Measurements from ENCODE around the gene HIKESHI. TPM values are rescaled to one million over a fixed set of nuclear protein-coding genes. Genes with fewer than 3 reads are reported as not detected.

Gene HIKESHI
- total and polyA plus RNA-seq, 2 experiments from 2014 or later: 71.2 to 162 TPM

- TF ChIP-seq REST (IDR thresholded peaks at IDR 0.05; ENCODE audit: unreplicated experiment) (no peak), ZNF114 (CRISPR knock-in tag; IDR thresholded peaks at IDR 0.05) (no peak), JUNB (IDR thresholded peaks at IDR 0.05; ENCODE audit: unreplicated experiment) (no peak), ETS1 (IDR thresholded peaks at IDR 0.05) (no peak)
Measured at GRCh38 chr11:86301742-86302091, 323 bp upstream of the HIKESHI start (continued).

GRCh38 chr11:86303257-86303656, 1.2 kb downstream of the HIKESHI start:
- Mint-ChIP-seq H3K27ac (no peak overlapping the region), H3K9me3 (peaks cover 3% of the 10 kb centered on the region; the same call in 2 of the 3 replicates), H3K36me3 (ENCODE audit: low read depth) (peaks cover 8% of the 10 kb centered on the region; the same call in 2 of the 3 replicates), H3K4me1 (peaks cover 5% of the 10 kb centered on the region; the same call in 2 of the 3 replicates), H3K27me3 (ENCODE audit: insufficient read depth, low read depth, poor library complexity) (no peaks in the 10 kb centered on the region), H3K4me3 (peak overlapping the region; percentile 97)
- Histone ChIP-seq H3K36me3 (ENCODE audit: insufficient read depth) (peaks cover 5% of the 10 kb centered on the region; the same call in 1 of the 2 replicates), H3K9me2 (ENCODE audit: insufficient read depth) (no peaks in the 10 kb centered on the region), H3K27me3 (ENCODE audit: insufficient read depth) (no peaks in the 10 kb centered on the region), H3K27ac (ENCODE audit: low read depth) (no peak overlapping the region), H4K20me1 (replicated peaks; ENCODE audit: insufficient read depth) (no peaks in the 10 kb centered on the region), H3K4me2 (peak overlapping the region; percentile 86), H3F3A (replicated peaks; ENCODE audit: low read depth) (no peaks in the 10 kb centered on the region), H3K4me1 (ENCODE audit: insufficient read depth) (no peaks in the 10 kb centered on the region), H3K4me3 (peak overlapping the region; percentile 68), H3K79me2 (replicated peaks; ENCODE audit: insufficient read depth) (peaks cover 31% of the 10 kb centered on the region), H2AFZ (no peak overlapping the region)
- DNase-seq (ENCODE audit: low spot score) (no peak), ATAC-seq (no peak)
- TF ChIP-seq POLR2AphosphoS5 (IDR thresholded peaks at IDR 0.05; ENCODE audit: low read depth): no peak
- TF ChIP-seq EZH2 (IDR thresholded peaks at IDR 0.05; ENCODE audit: low read depth, unreplicated experiment): no peak
- no peak for TF ChIP-seq JUNB (IDR thresholded peaks at IDR 0.05; ENCODE audit: unreplicated experiment)
- no peak for TF ChIP-seq EZH2phosphoT487 (IDR thresholded peaks at IDR 0.05; ENCODE audit: unreplicated experiment)
- no peak for TF ChIP-seq CTCF (conservative IDR thresholded peaks at IDR 0.05; ENCODE audit: low read depth in 2 of 2)
- no peak for TF ChIP-seq ZNF331 (CRISPR knock-in tag; IDR thresholded peaks at IDR 0.05; ENCODE audit: low read depth)
- no peak for TF ChIP-seq ETS1 (IDR thresholded peaks at IDR 0.05)
- TF ChIP-seq CREB1 (CRISPR knock-in tag; IDR thresholded peaks at IDR 0.05; ENCODE audit: low read depth): no peak
- no peak for TF ChIP-seq REST (IDR thresholded peaks at IDR 0.05; ENCODE audit: unreplicated experiment)
